Measurements from ENCODE around the gene ANTKMT.
A peak's percentile ranks its signal among the peaks of the same experiment; 100 is the strongest.

DNA sequence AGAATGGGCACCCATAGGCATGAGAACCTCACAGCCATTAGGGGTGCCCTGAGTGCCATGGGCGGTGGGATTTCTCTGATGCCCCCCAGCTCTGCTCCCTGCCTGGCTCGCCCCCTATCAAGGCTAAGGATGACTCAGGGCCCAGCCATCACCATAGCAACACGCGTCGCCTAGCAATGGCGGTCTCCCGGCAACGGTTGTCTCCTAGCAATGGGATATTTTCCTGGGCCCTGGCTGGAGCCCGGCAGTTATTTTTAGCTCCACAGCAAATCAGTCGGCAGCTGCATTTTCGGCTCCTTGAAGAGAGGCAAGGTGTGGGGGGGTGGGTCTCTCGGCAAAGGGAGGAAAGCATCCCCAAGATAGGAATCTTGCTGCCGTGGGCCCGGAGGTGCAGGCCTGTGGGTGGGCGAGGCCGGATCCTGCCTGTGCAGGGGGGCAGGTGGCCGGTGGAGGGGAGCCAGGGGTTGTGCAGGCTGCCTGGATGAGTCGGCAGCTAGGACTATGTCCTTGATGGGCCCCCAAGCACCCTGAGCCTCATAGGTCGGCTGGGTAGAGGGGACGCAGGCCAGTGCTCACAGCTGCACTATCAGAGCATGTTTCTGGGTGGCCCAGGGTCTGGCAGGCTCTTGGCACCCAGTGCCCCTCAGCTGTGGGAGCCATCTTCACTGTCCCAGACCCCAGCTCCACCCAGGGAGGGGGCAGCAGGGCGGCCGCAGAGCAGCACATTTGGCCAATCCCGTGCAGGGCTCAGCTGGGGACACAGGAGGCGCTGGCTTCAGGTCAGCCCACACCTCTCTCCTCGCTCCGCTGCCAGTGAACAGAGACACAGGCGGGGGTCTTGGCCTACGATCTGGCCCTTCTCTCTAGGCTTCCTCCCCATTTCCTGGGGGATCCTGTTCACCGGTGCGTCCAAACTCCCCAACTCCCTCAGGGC, 11.1 kb upstream of the ANTKMT start:
- TF ChIP-seq, protein P1, sequence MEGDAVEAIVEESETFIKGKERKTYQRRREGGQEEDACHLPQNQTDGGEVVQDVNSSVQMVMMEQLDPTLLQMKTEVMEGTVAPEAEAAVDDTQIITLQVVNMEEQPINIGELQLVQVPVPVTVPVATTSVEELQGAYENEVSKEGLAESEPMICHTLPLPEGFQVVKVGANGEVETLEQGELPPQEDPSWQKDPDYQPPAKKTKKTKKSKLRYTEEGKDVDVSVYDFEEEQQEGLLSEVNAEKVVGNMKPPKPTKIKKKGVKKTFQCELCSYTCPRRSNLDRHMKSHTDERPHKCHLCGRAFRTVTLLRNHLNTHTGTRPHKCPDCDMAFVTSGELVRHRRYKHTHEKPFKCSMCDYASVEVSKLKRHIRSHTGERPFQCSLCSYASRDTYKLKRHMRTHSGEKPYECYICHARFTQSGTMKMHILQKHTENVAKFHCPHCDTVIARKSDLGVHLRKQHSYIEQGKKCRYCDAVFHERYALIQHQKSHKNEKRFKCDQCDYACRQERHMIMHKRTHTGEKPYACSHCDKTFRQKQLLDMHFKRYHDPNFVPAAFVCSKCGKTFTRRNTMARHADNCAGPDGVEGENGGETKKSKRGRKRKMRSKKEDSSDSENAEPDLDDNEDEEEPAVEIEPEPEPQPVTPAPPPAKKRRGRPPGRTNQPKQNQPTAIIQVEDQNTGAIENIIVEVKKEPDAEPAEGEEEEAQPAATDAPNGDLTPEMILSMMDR (IDR thresholded peaks at IDR 0.05; ENCODE audit: extremely low read depth in 1 of 2, insufficient read depth in 1 of 2, low read depth in 1 of 2, low read length in 2 of 2): no peak
- TF ChIP-seq EZH2 (IDR thresholded peaks at IDR 0.05; ENCODE audit: borderline replicate concordance, low read depth, low read length, severe bottlenecking) (no peak), POLR2A (IDR thresholded peaks at IDR 0.05; ENCODE audit: low read depth, low read length) (no peak), POLR2AphosphoS5 (IDR thresholded peaks at IDR 0.05; ENCODE audit: insufficient read depth, low read depth, low read length) (no peak), GATA2 (IDR thresholded peaks at IDR 0.05; ENCODE audit: insufficient read depth, insufficient read length, low read depth, low read length) (no peak), JUN (IDR thresholded peaks at IDR 0.05; ENCODE audit: borderline replicate concordance, insufficient read depth, insufficient read length, low read depth) (no peak), MYC (IDR thresholded peaks at IDR 0.05; ENCODE audit: low read depth, low read length) (no peak)
- TF ChIP-seq, protein P2, sequence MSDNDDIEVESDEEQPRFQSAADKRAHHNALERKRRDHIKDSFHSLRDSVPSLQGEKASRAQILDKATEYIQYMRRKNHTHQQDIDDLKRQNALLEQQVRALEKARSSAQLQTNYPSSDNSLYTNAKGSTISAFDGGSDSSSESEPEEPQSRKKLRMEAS (IDR thresholded peaks at IDR 0.05; ENCODE audit: insufficient read depth, insufficient read length): peak; percentile 34

Data from endothelial cell of umbilical vein (primary cell).